Endodermal cell (in vitro differentiated cells): Measurements from ENCODE around the gene HK3. TPM values are rescaled to one million over a fixed set of nuclear protein-coding genes. Genes with fewer than 3 reads are reported as not detected.
A peak's percentile ranks its signal among the peaks of the same experiment; 100 is the strongest.

ENCODE experiments used
- DNase-seq: peaks from one replicate; pipeline ENCODE4 v3.0.0-alpha.2; 2017
- H3K27ac ChIP-seq: 2 replicates; pipeline ENCODE4 v1.5.1; 2013; ENCODE audit warnings: mild to moderate bottlenecking, low read depth, low read length, moderate library complexity
- H3K27me3 ChIP-seq: 2 replicates; pipeline ENCODE4 v1.6.1; 2013; ENCODE audit warnings: mild to moderate bottlenecking, low read length, moderate library complexity; ENCODE audit not compliant: insufficient read depth, control insufficient read depth, poor library complexity, severe bottlenecking
- H3K36me3 ChIP-seq: 2 replicates; pipeline ENCODE4 v1.7.0; 2013; ENCODE audit warnings: mild to moderate bottlenecking, low read length, moderate library complexity; ENCODE audit not compliant: control insufficient read depth, insufficient read depth
- H3K4me1 ChIP-seq: one replicate; pipeline ENCODE4 v1.7.0; 2013; ENCODE audit warnings: low read length; ENCODE audit not compliant: control insufficient read depth, insufficient read depth
- H3K4me3 ChIP-seq: 2 replicates; pipeline ENCODE4 v1.5.1; 2013; ENCODE audit warnings: mild to moderate bottlenecking, low read length, moderate library complexity
- H3K9ac ChIP-seq: 2 replicates; pipeline ENCODE4 v1.6.1; 2013; ENCODE audit warnings: mild to moderate bottlenecking, low read length, moderate library complexity; ENCODE audit not compliant: poor library complexity, severe bottlenecking; ENCODE audit errors: extremely low read depth
- H3K9me3 ChIP-seq: 2 replicates; pipeline ENCODE4 v1.6.1; 2013; ENCODE audit warnings: mild to moderate bottlenecking, low read length, moderate library complexity; ENCODE audit not compliant: control insufficient read depth
- H3K27ac Mint-ChIP-seq: 2 replicates; pipeline ENCODE4 v1.8.0; 2020; ENCODE audit warnings: mixed read lengths
- H3K27me3 Mint-ChIP-seq: 2 replicates; pipeline ENCODE4 v1.8.0; 2021; ENCODE audit warnings: mild to moderate bottlenecking, mixed read lengths; ENCODE audit not compliant: insufficient read depth
- H3K36me3 Mint-ChIP-seq: 2 replicates; pipeline ENCODE4 v1.8.0; 2020; ENCODE audit warnings: low read depth, mixed read lengths
- H3K4me1 Mint-ChIP-seq: 2 replicates; pipeline ENCODE4 v1.8.0; 2020; ENCODE audit warnings: mixed read lengths
- H3K4me3 Mint-ChIP-seq: 2 replicates; pipeline ENCODE4 v1.8.0; 2020; ENCODE audit warnings: mild to moderate bottlenecking, moderate library complexity, mixed read lengths
- H3K9me3 Mint-ChIP-seq: 2 replicates; pipeline ENCODE4 v1.8.0; 2020; ENCODE audit warnings: mild to moderate bottlenecking, mixed read lengths
- CTCF ChIP-seq: fragments of 200-600 bp; sonication (generic); conservative IDR thresholded peaks from 2 replicates; pipeline ENCODE4 v1.5.0; 2021; ENCODE audit warnings: antibody characterized with exemption, mild to moderate bottlenecking
- WGBS, 2 experiments: methylation state at CpG; one replicate each; pipeline versions ENCODE4 v1.1.5 to v1.1.7; 2013; ENCODE audit warnings: missing lambda C conversion rate in 2 of 2, mixed read lengths in 1 of 2; ENCODE audit not compliant: insufficient coverage in 1 of 2, insufficient read length in 1 of 2; 5-methylcytosine and 5-hydroxymethylcytosine counted together
- total RNA-seq, 2 donors: library from RNA; stranded (reverse); fragmentation: NEBNext Ultra II Directional in 1 of 2; extraction: Animal tissue kit (Norgen Biotek cat#: 25700) in 1 of 2; gene quantifications; 2 replicates in 1 of 2; 3 replicates in 1 of 2; pipeline ENCODE4 v1.2.1, GENCODE V29; 2021

Gene HK3
- total RNA-seq, 2 donors from 2014 or later: 0.55 TPM; not detected in 1

GRCh38 chr5:176888865-176889165 lies 10.3 kb downstream of the HK3 start:
- H3K27me3 Mint-ChIP-seq: peaks cover 2% of the 10 kb centered on the region
- no peaks in the 10 kb centered on the region for H3K36me3 ChIP-seq
- H3K27ac ChIP-seq: no peak overlapping the region
- no peak overlapping the region for H3K9ac ChIP-seq
- peaks cover 4% of the 10 kb centered on the region for H3K4me1 Mint-ChIP-seq
- no peak for TF ChIP-seq CTCF
- no peak for DNase-seq
- H3K27me3 ChIP-seq: no peaks in the 10 kb centered on the region
- H3K4me1 ChIP-seq: no peaks in the 10 kb centered on the region
- H3K4me3 ChIP-seq: no peak overlapping the region
- H3K9me3 ChIP-seq: no peaks in the 10 kb centered on the region
- WGBS, 2 experiments: 92 to 100% methylated on average over 1 of the region's 1 CpG
- no peaks in the 10 kb centered on the region for H3K9me3 Mint-ChIP-seq
- no peaks in the 10 kb centered on the region for H3K36me3 Mint-ChIP-seq
- no peak overlapping the region for H3K4me3 Mint-ChIP-seq
- H3K27ac Mint-ChIP-seq: no peak overlapping the region

- 87 to 93% methylated on average over 17 to 27 of the region's 27 CpGs for WGBS, 2 experiments
- Mint-ChIP-seq H3K4me1 (peaks cover 4% of the 10 kb centered on the region), H3K4me3 (no peak overlapping the region), H3K9me3 (no peaks in the 10 kb centered on the region), H3K27ac (no peak overlapping the region), H3K27me3 (peaks cover 2% of the 10 kb centered on the region), H3K36me3 (no peaks in the 10 kb centered on the region)
- H3K27me3 ChIP-seq: no peaks in the 10 kb centered on the region
- H3K36me3 ChIP-seq: no peaks in the 10 kb centered on the region
- no peak for DNase-seq
- no peak overlapping the region for H3K27ac ChIP-seq
- TF ChIP-seq CTCF: no peak
- H3K4me1 ChIP-seq: no peaks in the 10 kb centered on the region
- no peak overlapping the region for H3K9ac ChIP-seq
- H3K9me3 ChIP-seq: no peaks in the 10 kb centered on the region
- no peak overlapping the region for H3K4me3 ChIP-seq
Observed at GRCh38 chr5:176888016-176888864, 10.9 kb downstream of the HK3 start.

GRCh38 chr5:176887252-176887849 lies 11.8 kb downstream of the HK3 start:
- TF ChIP-seq CTCF: peak; percentile 51
- Histone ChIP-seq H3K27me3 (no peaks in the 10 kb centered on the region), H3K4me3 (no peak overlapping the region), H3K9me3 (no peaks in the 10 kb centered on the region), H3K27ac (no peak overlapping the region), H3K36me3 (no peaks in the 10 kb centered on the region), H3K4me1 (no peaks in the 10 kb centered on the region), H3K9ac (no peak overlapping the region)
- no peak for DNase-seq
- peaks cover 4% of the 10 kb centered on the region for H3K4me1 Mint-ChIP-seq
- peaks cover 2% of the 10 kb centered on the region for H3K27me3 Mint-ChIP-seq
- H3K36me3 Mint-ChIP-seq: no peaks in the 10 kb centered on the region
- WGBS, 2 experiments: 89 to 91% methylated on average over 24 to 28 of the region's 28 CpGs
- no peak overlapping the region for H3K27ac Mint-ChIP-seq
- no peaks in the 10 kb centered on the region for H3K9me3 Mint-ChIP-seq
- no peak overlapping the region for H3K4me3 Mint-ChIP-seq
